Spleen (tissue), 7 donors: ENCODE measurements around the gene NTSR1.

ENCODE experiments used
- CTCF ChIP-seq, 11 experiments: fragments of 200-600 bp in 7 of 11; fragments of 450-650 bp in 4 of 11; sonication (generic) in 4 of 11; IDR thresholded peaks in 8 of 11; conservative IDR thresholded peaks in 3 of 11; 1 replicate in 7 of 11; 2 replicates in 4 of 11; pipeline versions ENCODE4 v1.4.0 to v1.8.0; 2016 to 2021; ENCODE audit warnings: antibody characterized with exemption in 11 of 11, inconsistent platforms in 4 of 11, mild to moderate bottlenecking in 1 of 11
- POLR2A ChIP-seq, 3 donors: fragments of 450-650 bp; IDR thresholded peaks; one replicate each; pipeline ENCODE4 v1.5.1; 2017; ENCODE audit warnings: antibody characterized with exemption in 3 of 3, mild to moderate bottlenecking in 1 of 3
- POLR2AphosphoS5 ChIP-seq, 3 donors: sonication (generic); formaldehyde crosslinking; IDR thresholded peaks; one replicate each; pipeline ENCODE4 v1.5.1; 2017; ENCODE audit warnings: antibody characterized with exemption in 3 of 3
- donor health status: DM: no; HTN: no; CAD: no; lungs with moderate emphysema.
- donor health status: DM: no; HTN: no; CAD: no.
- donor health status: DM: no; HTN: no; CAD: no.

- TF ChIP-seq CTCF (IDR thresholded peaks at IDR 0.05 in 8 of 11, conservative IDR thresholded peaks at IDR 0.05 in 3 of 11) (no peak), POLR2A (IDR thresholded peaks at IDR 0.05) (no peak), POLR2AphosphoS5 (IDR thresholded peaks at IDR 0.05) (no peak)
Observed at GRCh38 chr20:62772103-62772611, 63.5 kb downstream of the NTSR1 start.
